ENCODE measurements around the gene LRRC75A. TPM values are rescaled to one million over a fixed set of nuclear protein-coding genes. Genes with fewer than 3 reads are reported as not detected.

LRRC75A gene
- polyA plus RNA-seq, 1 donor from 2014 or later, result 0.53 TPM

DNA sequence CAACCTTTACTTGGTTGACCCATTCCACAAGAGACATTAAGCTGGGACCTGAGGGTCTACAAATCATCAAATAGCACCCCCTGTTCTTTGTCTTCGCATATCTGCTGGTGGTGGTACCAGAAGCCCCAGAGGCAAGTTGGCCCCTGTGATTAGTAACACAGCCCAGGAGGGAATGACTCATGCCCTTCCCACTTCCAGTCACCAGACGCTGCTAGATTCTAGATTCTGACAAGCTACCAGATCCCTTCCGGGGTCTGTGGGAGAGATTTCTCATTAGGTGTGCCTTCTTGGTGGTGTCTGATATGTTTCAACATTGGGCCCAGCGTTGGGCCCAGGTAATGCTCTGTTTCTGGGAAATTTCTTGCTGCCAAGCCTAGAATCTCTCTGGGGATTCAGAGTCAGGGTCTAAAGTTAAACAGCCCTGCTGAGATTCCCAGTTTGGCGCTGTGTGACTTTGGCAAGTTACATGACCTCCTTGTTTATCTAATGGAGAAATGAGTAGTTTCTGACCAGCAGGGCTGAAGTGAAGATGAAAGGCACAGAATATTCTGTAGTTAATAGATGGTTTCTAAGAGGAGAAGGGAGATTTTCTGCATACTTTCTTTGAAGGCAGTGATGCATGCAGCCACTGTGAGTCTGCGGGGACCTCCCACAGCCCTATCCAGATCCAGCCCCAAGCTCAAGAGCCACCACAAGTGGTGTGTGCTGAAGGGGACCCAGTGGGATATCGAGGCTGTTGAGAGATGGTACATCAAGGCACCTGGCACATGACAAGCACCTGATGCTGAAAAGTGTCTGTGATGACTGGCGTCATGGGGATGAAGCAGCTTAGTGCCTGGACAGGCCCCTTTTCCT lies 72.7 kb downstream of the LRRC75A start:
- Histone ChIP-seq H3K79me2 (replicated peaks; ENCODE audit: insufficient read depth, low read length) (no peaks in the 10 kb centered on the region), H3F3A (ENCODE audit: insufficient read depth, low read length, poor library complexity, severe bottlenecking) (no peaks in the 10 kb centered on the region), H3K9ac (ENCODE audit: low read length) (no peak overlapping the region), H3K4me2 (ENCODE audit: low read length) (no peak overlapping the region), H2AFZ (ENCODE audit: low read depth, low read length) (no peak overlapping the region), H3K9me2 (ENCODE audit: insufficient read depth, low read length) (no peaks in the 10 kb centered on the region), H3K27me3 (ENCODE audit: insufficient read depth, low read depth, low read length) (no peaks in the 10 kb centered on the region), H4K20me1 (ENCODE audit: insufficient read depth) (no peaks in the 10 kb centered on the region), H3K9me3 (ENCODE audit: low read length) (no peaks in the 10 kb centered on the region), H3K36me3 (ENCODE audit: insufficient read depth, low read length) (no peaks in the 10 kb centered on the region), H3K27ac (ENCODE audit: low read length) (no peak overlapping the region), H3K4me3 (ENCODE audit: low read length) (no peak overlapping the region)
- TF ChIP-seq SMC3 (conservative IDR thresholded peaks at IDR 0.05; ENCODE audit: poor library complexity) (no peak), TAF1 (IDR thresholded peaks at IDR 0.05; ENCODE audit: low read depth) (no peak), MXI1 (conservative IDR thresholded peaks at IDR 0.05; ENCODE audit: poor library complexity, severe bottlenecking) (no peak), RAD21 (conservative IDR thresholded peaks at IDR 0.05) (no peak), EZH2 (IDR thresholded peaks at IDR 0.05; ENCODE audit: borderline replicate concordance, insufficient read depth, low read length, poor library complexity, severe bottlenecking) (no peak), EP300 (conservative IDR thresholded peaks at IDR 0.05; ENCODE audit: poor library complexity, severe bottlenecking) (no peak), POLR2AphosphoS5 (IDR thresholded peaks at IDR 0.05) (no peak)
- TF ChIP-seq, protein P1, sequence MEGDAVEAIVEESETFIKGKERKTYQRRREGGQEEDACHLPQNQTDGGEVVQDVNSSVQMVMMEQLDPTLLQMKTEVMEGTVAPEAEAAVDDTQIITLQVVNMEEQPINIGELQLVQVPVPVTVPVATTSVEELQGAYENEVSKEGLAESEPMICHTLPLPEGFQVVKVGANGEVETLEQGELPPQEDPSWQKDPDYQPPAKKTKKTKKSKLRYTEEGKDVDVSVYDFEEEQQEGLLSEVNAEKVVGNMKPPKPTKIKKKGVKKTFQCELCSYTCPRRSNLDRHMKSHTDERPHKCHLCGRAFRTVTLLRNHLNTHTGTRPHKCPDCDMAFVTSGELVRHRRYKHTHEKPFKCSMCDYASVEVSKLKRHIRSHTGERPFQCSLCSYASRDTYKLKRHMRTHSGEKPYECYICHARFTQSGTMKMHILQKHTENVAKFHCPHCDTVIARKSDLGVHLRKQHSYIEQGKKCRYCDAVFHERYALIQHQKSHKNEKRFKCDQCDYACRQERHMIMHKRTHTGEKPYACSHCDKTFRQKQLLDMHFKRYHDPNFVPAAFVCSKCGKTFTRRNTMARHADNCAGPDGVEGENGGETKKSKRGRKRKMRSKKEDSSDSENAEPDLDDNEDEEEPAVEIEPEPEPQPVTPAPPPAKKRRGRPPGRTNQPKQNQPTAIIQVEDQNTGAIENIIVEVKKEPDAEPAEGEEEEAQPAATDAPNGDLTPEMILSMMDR (IDR thresholded peaks at IDR 0.05; ENCODE audit: poor library complexity, severe bottlenecking), result no peak
- TF ChIP-seq, protein P2, sequence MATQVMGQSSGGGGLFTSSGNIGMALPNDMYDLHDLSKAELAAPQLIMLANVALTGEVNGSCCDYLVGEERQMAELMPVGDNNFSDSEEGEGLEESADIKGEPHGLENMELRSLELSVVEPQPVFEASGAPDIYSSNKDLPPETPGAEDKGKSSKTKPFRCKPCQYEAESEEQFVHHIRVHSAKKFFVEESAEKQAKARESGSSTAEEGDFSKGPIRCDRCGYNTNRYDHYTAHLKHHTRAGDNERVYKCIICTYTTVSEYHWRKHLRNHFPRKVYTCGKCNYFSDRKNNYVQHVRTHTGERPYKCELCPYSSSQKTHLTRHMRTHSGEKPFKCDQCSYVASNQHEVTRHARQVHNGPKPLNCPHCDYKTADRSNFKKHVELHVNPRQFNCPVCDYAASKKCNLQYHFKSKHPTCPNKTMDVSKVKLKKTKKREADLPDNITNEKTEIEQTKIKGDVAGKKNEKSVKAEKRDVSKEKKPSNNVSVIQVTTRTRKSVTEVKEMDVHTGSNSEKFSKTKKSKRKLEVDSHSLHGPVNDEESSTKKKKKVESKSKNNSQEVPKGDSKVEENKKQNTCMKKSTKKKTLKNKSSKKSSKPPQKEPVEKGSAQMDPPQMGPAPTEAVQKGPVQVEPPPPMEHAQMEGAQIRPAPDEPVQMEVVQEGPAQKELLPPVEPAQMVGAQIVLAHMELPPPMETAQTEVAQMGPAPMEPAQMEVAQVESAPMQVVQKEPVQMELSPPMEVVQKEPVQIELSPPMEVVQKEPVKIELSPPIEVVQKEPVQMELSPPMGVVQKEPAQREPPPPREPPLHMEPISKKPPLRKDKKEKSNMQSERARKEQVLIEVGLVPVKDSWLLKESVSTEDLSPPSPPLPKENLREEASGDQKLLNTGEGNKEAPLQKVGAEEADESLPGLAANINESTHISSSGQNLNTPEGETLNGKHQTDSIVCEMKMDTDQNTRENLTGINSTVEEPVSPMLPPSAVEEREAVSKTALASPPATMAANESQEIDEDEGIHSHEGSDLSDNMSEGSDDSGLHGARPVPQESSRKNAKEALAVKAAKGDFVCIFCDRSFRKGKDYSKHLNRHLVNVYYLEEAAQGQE (IDR thresholded peaks at IDR 0.05; ENCODE audit: borderline replicate concordance), result no peak

DNA sequence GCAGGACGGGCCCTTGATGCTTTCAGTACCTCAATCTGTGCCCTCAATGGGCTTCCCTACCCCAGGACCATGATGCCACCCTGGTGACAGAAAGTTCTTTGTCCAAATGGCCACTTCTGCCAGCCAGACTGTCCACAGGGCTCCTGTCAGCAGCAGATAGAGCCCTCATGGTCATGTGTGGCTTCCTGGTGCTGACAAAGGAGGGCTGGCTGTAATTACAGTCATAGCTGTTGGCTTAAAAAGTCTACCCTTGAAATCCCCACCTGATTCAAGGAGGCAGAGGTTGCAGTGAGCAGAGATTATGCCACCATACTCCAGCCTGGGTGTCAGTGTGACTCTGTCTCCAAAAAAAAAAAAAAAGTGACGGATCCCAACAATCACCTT lies 73.3 kb downstream of the LRRC75A start:
- Histone ChIP-seq H2AFZ (ENCODE audit: low read depth, low read length) (no peak overlapping the region), H3K27ac (ENCODE audit: low read length) (no peak overlapping the region), H3K27me3 (ENCODE audit: insufficient read depth, low read depth, low read length) (no peaks in the 10 kb centered on the region), H3K9me2 (ENCODE audit: insufficient read depth, low read length) (no peaks in the 10 kb centered on the region), H3K36me3 (ENCODE audit: insufficient read depth, low read length) (no peaks in the 10 kb centered on the region), H4K20me1 (ENCODE audit: insufficient read depth) (no peaks in the 10 kb centered on the region), H3K9me3 (ENCODE audit: low read length) (no peaks in the 10 kb centered on the region), H3K9ac (ENCODE audit: low read length) (no peak overlapping the region), H3K79me2 (replicated peaks; ENCODE audit: insufficient read depth, low read length) (no peaks in the 10 kb centered on the region), H3K4me2 (ENCODE audit: low read length) (no peak overlapping the region), H3K4me3 (ENCODE audit: low read length) (no peak overlapping the region), H3F3A (ENCODE audit: insufficient read depth, low read length, poor library complexity, severe bottlenecking) (no peaks in the 10 kb centered on the region)
- TF ChIP-seq SMC3 (conservative IDR thresholded peaks at IDR 0.05; ENCODE audit: poor library complexity) (no peak), RAD21 (conservative IDR thresholded peaks at IDR 0.05) (no peak)
- TF ChIP-seq, protein P1 (IDR thresholded peaks at IDR 0.05; ENCODE audit: poor library complexity, severe bottlenecking), result no peak
- TF ChIP-seq, protein P2 (IDR thresholded peaks at IDR 0.05; ENCODE audit: borderline replicate concordance), result no peak
